Transverse colon (tissue), 4 donors: ENCODE results near the gene ATG101.

ENCODE experiments used
- EP300 ChIP-seq: sonication (generic); formaldehyde crosslinking; IDR thresholded peaks from one replicate; pipeline ENCODE4 v1.6.1; 2017; ENCODE audit warnings: antibody characterized with exemption, low read depth
- POLR2A ChIP-seq: fragments of 450-650 bp; IDR thresholded peaks from one replicate; pipeline ENCODE4 v1.6.1; 2016; ENCODE audit warnings: antibody characterized with exemption, mild to moderate bottlenecking, moderate library complexity
- POLR2AphosphoS5 ChIP-seq, 3 donors: sonication (generic); formaldehyde crosslinking; IDR thresholded peaks; one replicate each; pipeline ENCODE4 v1.6.1; 2016; ENCODE audit warnings: antibody characterized with exemption in 3 of 3
- TF ChIP-seq, protein P1 (sequence below), 5 experiments: fragments of 200-600 bp in 3 of 5; fragments of 450-650 bp in 2 of 5; sonication (generic) in 3 of 5; IDR thresholded peaks; 1 replicate in 2 of 5; 2 replicates in 3 of 5; pipeline ENCODE4 v1.5.1; 2016 to 2017; ENCODE audit warnings: antibody characterized with exemption in 5 of 5, inconsistent platforms in 3 of 5, mild to moderate bottlenecking in 2 of 5, moderate library complexity in 1 of 5

DNA sequence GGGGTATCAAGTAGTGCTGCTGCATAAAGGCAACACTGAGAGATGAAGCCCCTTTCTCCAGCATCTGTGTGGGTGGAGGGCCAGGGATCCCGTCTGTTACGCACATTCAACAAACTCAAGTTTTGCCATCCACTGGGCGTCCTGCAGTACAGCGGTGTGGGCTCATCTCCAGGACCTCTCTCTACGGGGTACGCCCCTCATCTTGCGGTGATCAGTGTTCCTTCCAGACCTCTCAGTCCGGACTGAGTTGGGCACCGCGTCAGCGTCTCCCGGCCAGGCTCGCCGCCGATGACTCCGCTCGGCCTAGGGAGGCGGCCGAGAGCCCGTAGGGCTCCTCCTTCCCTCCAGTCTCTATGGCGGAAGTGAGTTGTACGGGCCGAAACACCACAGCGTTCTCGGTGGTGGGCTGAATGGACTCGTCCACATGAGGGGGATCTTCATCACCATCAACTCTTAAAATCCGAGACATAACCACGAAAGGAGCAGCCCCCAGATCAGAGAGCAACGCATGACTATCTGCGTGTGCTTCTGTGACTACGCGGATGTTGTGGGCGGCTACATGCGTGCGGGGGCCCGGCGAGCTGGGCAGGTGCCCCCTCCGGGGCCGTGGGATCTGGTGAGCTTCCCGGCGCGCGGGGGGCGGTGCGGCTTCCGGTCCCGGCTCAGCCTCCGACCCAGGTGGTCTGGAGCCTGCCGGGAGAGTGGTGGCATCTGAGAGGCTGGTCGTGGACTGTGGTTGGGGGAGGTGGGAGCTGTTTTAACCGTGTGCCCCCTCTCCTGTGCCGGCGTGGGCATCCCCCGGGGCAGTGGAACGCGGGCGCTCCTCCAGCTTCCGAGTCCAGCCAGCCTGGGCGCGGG, at the start of gene ATG101:
- TF ChIP-seq, protein P1, sequence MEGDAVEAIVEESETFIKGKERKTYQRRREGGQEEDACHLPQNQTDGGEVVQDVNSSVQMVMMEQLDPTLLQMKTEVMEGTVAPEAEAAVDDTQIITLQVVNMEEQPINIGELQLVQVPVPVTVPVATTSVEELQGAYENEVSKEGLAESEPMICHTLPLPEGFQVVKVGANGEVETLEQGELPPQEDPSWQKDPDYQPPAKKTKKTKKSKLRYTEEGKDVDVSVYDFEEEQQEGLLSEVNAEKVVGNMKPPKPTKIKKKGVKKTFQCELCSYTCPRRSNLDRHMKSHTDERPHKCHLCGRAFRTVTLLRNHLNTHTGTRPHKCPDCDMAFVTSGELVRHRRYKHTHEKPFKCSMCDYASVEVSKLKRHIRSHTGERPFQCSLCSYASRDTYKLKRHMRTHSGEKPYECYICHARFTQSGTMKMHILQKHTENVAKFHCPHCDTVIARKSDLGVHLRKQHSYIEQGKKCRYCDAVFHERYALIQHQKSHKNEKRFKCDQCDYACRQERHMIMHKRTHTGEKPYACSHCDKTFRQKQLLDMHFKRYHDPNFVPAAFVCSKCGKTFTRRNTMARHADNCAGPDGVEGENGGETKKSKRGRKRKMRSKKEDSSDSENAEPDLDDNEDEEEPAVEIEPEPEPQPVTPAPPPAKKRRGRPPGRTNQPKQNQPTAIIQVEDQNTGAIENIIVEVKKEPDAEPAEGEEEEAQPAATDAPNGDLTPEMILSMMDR (IDR thresholded peaks at IDR 0.05), result peak; percentile 48 to 72 (median 54)
- TF ChIP-seq POLR2A (peak; percentile 77), POLR2AphosphoS5 (IDR thresholded peaks at IDR 0.05) (peak; percentile 81 to 86 (median 84)), EP300 (peak; percentile 42)
